Measurements from ENCODE around the gene APOC4. TPM values are rescaled to one million over a fixed set of nuclear protein-coding genes. Genes with fewer than 3 reads are reported as not detected.

APOC4 gene
- total and polyA plus RNA-seq, 2 experiments from 2014 or later, result not detected

DNA sequence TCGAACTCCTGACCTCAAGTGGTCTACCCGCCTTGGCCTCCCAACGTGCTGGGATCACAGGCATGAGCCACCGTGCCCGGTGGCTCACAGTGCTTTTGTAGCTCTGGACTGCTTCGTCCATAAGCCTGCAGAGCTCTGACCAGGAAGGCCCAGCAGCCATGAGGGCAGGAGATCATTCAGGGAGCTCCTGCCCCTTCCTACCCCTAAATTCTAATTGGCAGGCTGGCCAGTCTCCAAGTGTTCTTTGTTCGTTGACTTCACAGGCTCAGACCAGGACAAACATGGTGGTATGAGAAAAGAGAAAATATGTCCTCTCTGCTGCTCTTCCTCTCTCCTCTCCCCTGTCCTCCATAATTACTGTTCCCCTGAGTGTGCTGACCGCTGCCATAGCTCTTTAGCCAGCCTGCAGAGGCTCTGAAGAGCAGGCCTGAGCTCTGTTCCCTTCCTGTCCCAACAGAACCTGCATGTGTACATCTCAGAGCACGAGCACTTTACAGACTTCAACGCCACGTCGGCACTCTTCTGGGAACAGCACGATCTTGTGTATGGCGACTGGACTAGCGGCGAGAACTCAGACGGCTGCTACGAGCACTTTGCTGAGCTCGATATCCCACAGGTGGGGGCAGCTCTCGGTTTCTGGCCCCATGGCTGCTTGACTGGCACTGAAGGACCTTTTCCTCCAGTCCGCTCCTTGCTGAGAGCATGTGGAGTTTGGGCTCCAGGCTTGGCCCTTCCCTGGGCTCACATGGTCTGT, 32.1 kb downstream of the APOC4 start:
- Histone ChIP-seq H3F3A (ENCODE audit: insufficient read depth) (no peaks in the 10 kb centered on the region), H3K4me3 (no peak overlapping the region), H3K36me3 (ENCODE audit: low read depth) (peaks cover 22% of the 10 kb centered on the region; the same call in 1 of the 2 replicates), H3K27me3 (replicated peaks; ENCODE audit: insufficient read depth) (no peaks in the 10 kb centered on the region), H3K79me2 (ENCODE audit: insufficient read depth) (peaks cover 22% of the 10 kb centered on the region), H3K9ac (no peak overlapping the region), H4K20me1 (ENCODE audit: insufficient read depth) (no peaks in the 10 kb centered on the region), H3K4me2 (ENCODE audit: unreplicated experiment) (no peak overlapping the region), H3K27ac (no peak overlapping the region), H3K4me1 (ENCODE audit: insufficient read depth) (no peaks in the 10 kb centered on the region), H2AFZ (no peak overlapping the region), H3K9me3 (ENCODE audit: low read depth) (no peaks in the 10 kb centered on the region), H3K9me2 (ENCODE audit: insufficient read depth) (no peaks in the 10 kb centered on the region)
- no peak for DNase-seq
- in situ Hi-C loops (cut with MboI), result no loop called here
- WGBS, 2 experiments (ENCODE audit: low coverage in 1 of 2, low lambda C conversion rate in 2 of 2, missing lambda C conversion rate in 2 of 2), result 90 to 92% methylated on average over 21 of the region's 21 CpGs
- TF ChIP-seq EZH2 (IDR thresholded peaks at IDR 0.05; ENCODE audit: insufficient read depth, poor library complexity, severe bottlenecking) (no peak), EZH2phosphoT487 (IDR thresholded peaks at IDR 0.05; ENCODE audit: insufficient read depth, low read depth) (no peak)

DNA sequence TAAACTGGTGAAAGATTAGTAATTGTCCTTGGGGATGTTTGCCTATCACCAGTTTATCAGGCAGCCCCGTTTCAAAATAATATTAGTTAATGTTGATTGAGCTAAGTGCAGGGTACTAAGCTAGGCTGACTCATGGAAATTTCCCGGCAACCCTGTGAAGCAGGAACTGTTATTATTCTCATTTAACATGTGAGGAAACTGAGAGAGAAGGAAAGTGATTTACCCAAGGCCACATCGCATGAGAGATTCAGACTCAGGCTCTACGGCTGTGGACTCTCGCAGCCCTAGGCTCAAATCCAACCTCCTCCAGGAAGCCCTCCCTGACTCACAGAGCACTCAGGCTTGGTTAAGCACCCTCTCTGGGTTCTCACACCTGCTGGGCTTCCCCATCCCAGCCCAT, 32.8 kb downstream of the APOC4 start:
- H4K20me1 ChIP-seq (ENCODE audit: insufficient read depth), result no peaks in the 10 kb centered on the region
- no peak overlapping the region for H3K4me2 ChIP-seq (ENCODE audit: unreplicated experiment)
- peaks cover 17% of the 10 kb centered on the region; the same call in 1 of the 2 replicates for H3K79me2 ChIP-seq (ENCODE audit: insufficient read depth)
- no peak for DNase-seq
- H3K27me3 ChIP-seq (replicated peaks; ENCODE audit: insufficient read depth), result no peaks in the 10 kb centered on the region
- H3K4me3 ChIP-seq, result no peak overlapping the region
- H3K9me3 ChIP-seq (ENCODE audit: low read depth), result no peaks in the 10 kb centered on the region
- in situ Hi-C loops (cut with MboI), result no loop called here
- no peaks in the 10 kb centered on the region for H3K9me2 ChIP-seq (ENCODE audit: insufficient read depth)
- TF ChIP-seq EZH2phosphoT487 (IDR thresholded peaks at IDR 0.05; ENCODE audit: insufficient read depth, low read depth), result no peak
- H2AFZ ChIP-seq, result no peak overlapping the region
- WGBS, 2 experiments (ENCODE audit: low coverage in 1 of 2, low lambda C conversion rate in 2 of 2, missing lambda C conversion rate in 2 of 2), result 88 to 90% methylated on average over 5 of the region's 5 CpGs
- H3K4me1 ChIP-seq (ENCODE audit: insufficient read depth), result no peaks in the 10 kb centered on the region
- H3K9ac ChIP-seq, result no peak overlapping the region
- no peak overlapping the region for H3K27ac ChIP-seq
- no peaks in the 10 kb centered on the region for H3F3A ChIP-seq (ENCODE audit: insufficient read depth)
- peaks cover 25% of the 10 kb centered on the region; the same call in 1 of the 2 replicates for H3K36me3 ChIP-seq (ENCODE audit: low read depth)

DNA sequence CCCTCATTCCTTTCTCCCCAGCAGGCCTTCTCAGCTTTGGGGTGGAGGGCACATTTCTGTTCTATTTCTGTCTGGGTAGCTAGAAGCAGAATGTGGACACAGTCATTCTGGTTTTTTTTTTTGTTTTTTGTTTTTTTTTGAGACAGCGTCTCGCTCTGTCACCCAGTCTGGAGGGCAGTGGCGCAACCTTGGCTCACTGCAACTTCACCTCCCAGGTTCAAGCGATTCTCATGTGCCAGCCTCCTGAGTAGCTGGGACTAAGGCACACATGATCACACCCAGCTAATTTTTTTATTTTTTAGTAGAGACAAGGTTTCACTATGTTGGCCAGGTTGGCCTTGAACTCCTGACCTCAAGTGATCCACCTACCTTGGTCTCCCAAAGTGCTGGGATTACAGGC, 33.4 kb downstream of the APOC4 start:
- H3K36me3 ChIP-seq (ENCODE audit: low read depth), result peaks cover 25% of the 10 kb centered on the region; the same call in 1 of the 2 replicates

DNA sequence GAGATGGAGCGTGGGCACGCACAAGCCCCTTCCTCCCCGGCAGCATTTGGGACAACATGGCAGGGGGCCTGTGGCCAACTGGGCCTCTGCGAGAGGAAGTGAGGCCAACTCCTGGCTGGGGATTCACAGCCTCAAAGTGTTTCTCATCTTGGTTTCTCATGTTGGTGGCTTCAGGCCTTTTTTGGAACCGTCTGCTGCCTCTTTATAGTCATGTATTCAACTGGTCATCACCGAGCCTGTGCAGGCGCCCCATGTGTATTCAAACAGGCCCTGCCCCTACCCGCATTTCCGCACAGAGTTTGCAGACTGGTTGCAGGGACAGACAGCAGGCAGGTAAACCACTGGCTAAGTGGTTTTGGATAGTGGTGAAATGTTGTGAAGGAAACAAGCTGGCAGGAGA, 42.0 kb downstream of the APOC4 start:
- Histone ChIP-seq H3K4me3 (no peak overlapping the region), H3K27ac (no peak overlapping the region), H3F3A (ENCODE audit: insufficient read depth) (no peaks in the 10 kb centered on the region), H3K9me2 (ENCODE audit: insufficient read depth) (no peaks in the 10 kb centered on the region), H3K36me3 (ENCODE audit: low read depth) (peaks cover 4% of the 10 kb centered on the region; the same call in 1 of the 2 replicates), H3K4me1 (ENCODE audit: insufficient read depth) (no peaks in the 10 kb centered on the region), H4K20me1 (ENCODE audit: insufficient read depth) (no peaks in the 10 kb centered on the region), H2AFZ (no peak overlapping the region), H3K9ac (no peak overlapping the region), H3K9me3 (ENCODE audit: low read depth) (no peaks in the 10 kb centered on the region), H3K4me2 (ENCODE audit: unreplicated experiment) (no peak overlapping the region), H3K79me2 (ENCODE audit: insufficient read depth) (no peaks in the 10 kb centered on the region), H3K27me3 (replicated peaks; ENCODE audit: insufficient read depth) (no peaks in the 10 kb centered on the region)
- DNase-seq, result no peak
- WGBS, 2 experiments (ENCODE audit: low coverage in 1 of 2, low lambda C conversion rate in 2 of 2, missing lambda C conversion rate in 2 of 2), result 97 to 100% methylated on average over 8 to 9 of the region's 9 CpGs
- in situ Hi-C loops (cut with MboI), result no loop called here
- TF ChIP-seq EZH2 (IDR thresholded peaks at IDR 0.05; ENCODE audit: insufficient read depth, poor library complexity, severe bottlenecking), result no peak
- no peak for TF ChIP-seq EZH2phosphoT487 (IDR thresholded peaks at IDR 0.05; ENCODE audit: insufficient read depth, low read depth)

More for the DNA sequence above, 33.4 kb downstream of the APOC4 start:
- H3K9me3 ChIP-seq (ENCODE audit: low read depth), result no peaks in the 10 kb centered on the region
- DNase-seq, result no peak
- H3K9me2 ChIP-seq (ENCODE audit: insufficient read depth), result no peaks in the 10 kb centered on the region
- H3K27ac ChIP-seq, result no peak overlapping the region
- H3F3A ChIP-seq (ENCODE audit: insufficient read depth), result no peaks in the 10 kb centered on the region
- H3K4me1 ChIP-seq (ENCODE audit: insufficient read depth), result no peaks in the 10 kb centered on the region
- 97% methylated on average over 4 of the region's 4 CpGs for WGBS, 2 experiments (ENCODE audit: low coverage in 1 of 2, low lambda C conversion rate in 2 of 2, missing lambda C conversion rate in 2 of 2)
- H3K4me3 ChIP-seq, result no peak overlapping the region
- no peaks in the 10 kb centered on the region for H4K20me1 ChIP-seq (ENCODE audit: insufficient read depth)
- no peak overlapping the region for H3K9ac ChIP-seq
- TF ChIP-seq EZH2 (IDR thresholded peaks at IDR 0.05; ENCODE audit: insufficient read depth, poor library complexity, severe bottlenecking) (no peak), EZH2phosphoT487 (IDR thresholded peaks at IDR 0.05; ENCODE audit: insufficient read depth, low read depth) (no peak)
- no peak overlapping the region for H2AFZ ChIP-seq
- H3K4me2 ChIP-seq (ENCODE audit: unreplicated experiment), result no peak overlapping the region
- in situ Hi-C loops (cut with MboI), result no loop called here
- no peaks in the 10 kb centered on the region for H3K27me3 ChIP-seq (replicated peaks; ENCODE audit: insufficient read depth)
- peaks cover 12% of the 10 kb centered on the region; the same call in 1 of the 2 replicates for H3K79me2 ChIP-seq (ENCODE audit: insufficient read depth)
